Muscle layer of colon (tissue), 2 donors: ENCODE results near the gene TRAPPC5.

Experiments
- H3K27ac ChIP-seq: one replicate; pipeline ENCODE4 v1.7.0; 2013; ENCODE audit warnings: low read depth, mild to moderate bottlenecking, low read length, moderate library complexity
- H3K27me3 ChIP-seq, 2 donors: one replicate each; pipeline ENCODE4 v1.7.0; 2013; ENCODE audit warnings: low read length in 2 of 2, mild to moderate bottlenecking in 2 of 2; ENCODE audit not compliant: insufficient read depth in 2 of 2, control insufficient read depth in 1 of 2
- H3K36me3 ChIP-seq: one replicate; pipeline ENCODE4 v1.7.0; 2013; ENCODE audit warnings: mild to moderate bottlenecking, low read length; ENCODE audit not compliant: insufficient read depth
- H3K4me1 ChIP-seq: one replicate; pipeline ENCODE4 v1.7.0; 2013; ENCODE audit warnings: mild to moderate bottlenecking, low read length; ENCODE audit not compliant: insufficient read depth
- H3K4me3 ChIP-seq, 2 donors: one replicate each; pipeline ENCODE4 v1.7.0; 2013; ENCODE audit warnings: low read length in 2 of 2, low read depth in 1 of 2, mild to moderate bottlenecking in 1 of 2, moderate library complexity in 1 of 2
- H3K9ac ChIP-seq: one replicate; pipeline ENCODE4 v1.7.0; 2013; ENCODE audit warnings: low read length
- H3K9me3 ChIP-seq: one replicate; pipeline ENCODE4 v1.7.0; 2013; ENCODE audit warnings: mild to moderate bottlenecking, low read length
- donor health status: abdominal sarcoma.
- donor health status: Adenocarcinoma of cecum.

Gene TRAPPC5

GRCh38 chr19:7679771-7680605 is 645 bp upstream of the TRAPPC5 start:
- H3K36me3 ChIP-seq: peaks cover 5% of the 10 kb centered on the region
- peak overlapping the region in 1 of 2 donors; percentile 87 for H3K4me3 ChIP-seq
- no peak overlapping the region for H3K9ac ChIP-seq
- peaks cover 0 to 5% of the 10 kb centered on the region in 2 donors for H3K27me3 ChIP-seq
- no peak overlapping the region for H3K27ac ChIP-seq
- peaks cover 6% of the 10 kb centered on the region for H3K4me1 ChIP-seq
- no peaks in the 10 kb centered on the region for H3K9me3 ChIP-seq

DNA sequence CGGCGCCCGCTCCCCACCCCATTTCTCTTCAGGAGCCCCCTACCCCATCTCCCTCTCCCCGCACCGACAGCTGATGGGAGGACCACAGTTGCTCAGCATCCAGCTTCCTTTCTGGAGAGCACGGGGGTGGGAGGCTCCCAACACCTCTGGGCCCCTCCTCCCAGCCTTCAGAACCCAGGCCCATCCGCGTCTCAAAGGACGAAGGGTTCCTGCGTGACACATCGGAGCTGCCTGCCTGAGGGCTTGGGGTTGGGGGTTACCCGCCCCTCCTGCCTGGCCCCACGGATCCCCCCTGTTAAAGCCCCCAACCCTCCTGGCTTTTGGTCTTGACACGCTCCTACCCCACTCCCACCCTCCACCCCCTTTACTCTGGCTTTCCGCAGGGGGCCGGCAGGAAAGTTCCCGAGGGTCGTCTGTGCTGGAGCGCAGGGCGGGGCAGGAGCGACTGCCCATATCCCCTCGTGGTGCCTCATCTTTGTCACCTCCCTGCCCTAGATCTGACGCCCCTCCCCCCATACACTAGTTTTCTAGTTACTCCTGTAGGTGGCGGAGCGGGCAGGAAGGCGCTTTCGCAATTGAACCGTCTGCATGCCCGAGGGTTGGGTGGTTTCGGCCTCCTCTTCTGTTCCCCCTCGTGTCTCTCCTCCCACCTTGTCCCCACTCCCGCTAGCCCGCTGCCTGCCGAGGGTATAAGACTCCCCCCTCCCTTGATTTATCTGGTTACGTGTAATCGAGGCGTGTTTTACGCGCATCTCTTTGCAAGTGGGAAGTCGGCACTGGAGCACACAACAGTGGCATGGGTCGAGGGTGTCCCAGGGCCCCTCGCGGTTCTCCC is 924 bp downstream of the TRAPPC5 start:
- H3K27ac ChIP-seq: peak overlapping the region; percentile 87

DNA sequence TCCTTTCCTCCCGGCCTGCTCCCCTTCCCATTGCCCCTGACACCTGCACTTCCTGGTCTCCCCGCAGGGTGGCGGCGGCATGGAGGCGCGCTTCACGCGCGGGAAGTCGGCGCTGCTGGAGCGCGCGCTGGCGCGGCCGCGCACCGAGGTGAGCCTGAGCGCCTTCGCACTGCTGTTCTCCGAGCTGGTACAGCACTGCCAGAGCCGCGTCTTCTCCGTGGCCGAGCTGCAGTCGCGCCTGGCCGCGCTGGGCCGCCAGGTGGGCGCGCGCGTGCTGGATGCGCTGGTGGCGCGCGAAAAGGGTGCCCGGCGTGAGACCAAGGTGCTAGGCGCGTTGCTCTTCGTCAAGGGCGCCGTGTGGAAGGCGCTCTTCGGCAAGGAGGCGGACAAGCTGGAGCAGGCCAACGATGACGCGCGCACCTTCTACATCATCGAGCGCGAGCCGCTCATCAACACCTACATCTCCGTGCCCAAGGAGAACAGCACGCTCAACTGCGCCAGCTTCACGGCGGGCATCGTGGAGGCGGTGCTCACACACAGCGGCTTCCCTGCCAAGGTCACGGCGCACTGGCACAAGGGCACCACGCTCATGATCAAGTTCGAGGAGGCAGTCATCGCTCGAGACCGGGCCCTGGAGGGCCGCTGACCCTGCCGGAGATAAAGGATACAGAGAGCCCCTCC is 1.7 kb downstream of the TRAPPC5 start:
- peaks cover 5% of the 10 kb centered on the region for H3K36me3 ChIP-seq
- peaks cover 6% of the 10 kb centered on the region for H3K4me1 ChIP-seq
- peaks cover 0 to 5% of the 10 kb centered on the region in 2 donors for H3K27me3 ChIP-seq
- peak overlapping the region; percentile 84 for H3K9ac ChIP-seq
- H3K9me3 ChIP-seq: no peaks in the 10 kb centered on the region
- H3K4me3 ChIP-seq: peak overlapping the region; percentile 87 to 98
- peak overlapping the region; percentile 42 for H3K27ac ChIP-seq

More for the DNA sequence above, 924 bp downstream of the TRAPPC5 start:
- Histone ChIP-seq H3K9ac (peak overlapping the region; percentile 84), H3K4me3 (peak overlapping the region; percentile 87 to 98), H3K27me3 (peaks cover 0 to 5% of the 10 kb centered on the region in 2 donors), H3K9me3 (no peaks in the 10 kb centered on the region), H3K36me3 (peaks cover 5% of the 10 kb centered on the region), H3K4me1 (peaks cover 6% of the 10 kb centered on the region)

GRCh38 chr19:7685546-7686445 is 5.2 kb downstream of the TRAPPC5 start:
- Histone ChIP-seq H3K36me3 (peaks cover 5% of the 10 kb centered on the region), H3K4me1 (peaks cover 6% of the 10 kb centered on the region), H3K9ac (no peak overlapping the region), H3K27ac (no peak overlapping the region), H3K9me3 (no peaks in the 10 kb centered on the region), H3K27me3 (peaks cover 0 to 15% of the 10 kb centered on the region in 2 donors), H3K4me3 (no peak overlapping the region)

DNA sequence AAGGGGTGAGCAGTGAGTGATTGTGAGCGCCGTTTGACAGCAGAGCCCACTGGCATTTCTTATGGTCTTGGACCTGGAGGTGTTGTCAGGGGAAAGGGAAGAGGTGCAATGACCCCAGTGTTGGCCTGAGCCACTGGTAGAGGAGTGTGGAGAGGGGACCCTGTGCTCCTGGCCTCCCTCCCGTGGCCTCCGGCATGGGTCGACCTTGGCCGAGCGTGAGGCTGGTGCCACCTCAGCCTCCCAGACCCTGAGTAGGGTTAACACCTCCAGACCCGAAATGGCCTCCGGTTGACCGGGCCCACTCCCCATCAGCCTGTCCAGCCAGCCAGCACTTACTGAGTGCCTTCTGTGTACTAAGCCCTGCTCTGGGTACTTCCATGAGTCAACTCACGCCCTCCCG is 6.5 kb downstream of the TRAPPC5 start:
- peaks cover 0 to 15% of the 10 kb centered on the region in 2 donors for H3K27me3 ChIP-seq
- no peak overlapping the region for H3K9ac ChIP-seq
- H3K9me3 ChIP-seq: no peaks in the 10 kb centered on the region
- peaks cover 5% of the 10 kb centered on the region for H3K36me3 ChIP-seq
- peaks cover under 1% of the 10 kb centered on the region for H3K4me1 ChIP-seq
- H3K27ac ChIP-seq: no peak overlapping the region
- no peak overlapping the region for H3K4me3 ChIP-seq

DNA sequence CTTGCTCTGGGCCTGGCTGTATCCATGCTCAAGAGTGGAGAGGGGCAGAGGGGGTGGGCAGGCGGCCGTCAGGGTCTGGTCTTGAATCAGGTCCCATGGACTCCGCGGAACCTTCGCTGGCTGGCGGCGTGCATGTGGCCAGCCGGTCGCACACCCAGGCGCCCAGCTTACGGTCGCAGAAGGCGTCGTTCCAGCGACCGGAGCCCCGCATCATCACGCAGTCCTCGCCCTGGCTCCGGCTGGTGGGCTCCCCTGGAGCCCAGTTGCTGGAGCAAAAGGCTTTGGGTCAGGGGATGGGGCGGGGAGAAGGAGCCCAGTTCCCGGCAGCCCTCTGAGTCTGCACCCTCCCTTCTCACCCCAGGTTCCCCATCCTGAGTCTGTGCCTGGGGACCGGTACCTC is 8.5 kb downstream of the TRAPPC5 start:
- H3K4me3 ChIP-seq: no peak overlapping the region
- no peak overlapping the region for H3K9ac ChIP-seq
- H3K9me3 ChIP-seq: no peaks in the 10 kb centered on the region
- no peaks in the 10 kb centered on the region for H3K36me3 ChIP-seq
- H3K27me3 ChIP-seq: peaks cover 0 to 15% of the 10 kb centered on the region in 2 donors
- no peaks in the 10 kb centered on the region for H3K4me1 ChIP-seq
- H3K27ac ChIP-seq: no peak overlapping the region

DNA sequence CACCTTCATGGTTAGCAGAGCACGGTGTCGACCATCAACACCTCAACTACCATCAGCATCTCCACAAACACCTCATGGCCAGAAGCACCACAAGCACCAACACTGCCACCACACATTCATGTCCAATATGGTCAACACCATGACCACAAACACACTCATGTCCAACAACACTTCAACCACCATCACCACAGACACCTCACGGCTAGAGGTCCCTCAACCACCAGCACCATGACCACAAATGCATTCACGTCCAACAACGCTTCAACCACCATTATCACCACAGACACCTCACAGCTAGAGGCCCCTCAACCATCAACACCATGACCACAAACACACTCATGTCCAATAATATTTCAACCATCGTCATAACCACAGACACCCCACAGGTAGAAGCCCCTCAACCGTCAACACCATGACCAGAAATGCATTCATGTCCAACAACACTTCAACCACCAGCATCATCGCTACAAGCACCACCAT is 10.2 kb downstream of the TRAPPC5 start:
- H3K27ac ChIP-seq: no peak overlapping the region
- H3K9me3 ChIP-seq: no peaks in the 10 kb centered on the region
- no peaks in the 10 kb centered on the region for H3K36me3 ChIP-seq
- H3K4me1 ChIP-seq: no peaks in the 10 kb centered on the region
- no peak overlapping the region for H3K9ac ChIP-seq
- H3K4me3 ChIP-seq: no peak overlapping the region
- peaks cover 0 to 15% of the 10 kb centered on the region in 2 donors for H3K27me3 ChIP-seq

- H3K4me1 ChIP-seq: no peaks in the 10 kb centered on the region
- no peak overlapping the region for H3K27ac ChIP-seq
- no peaks in the 10 kb centered on the region for H3K36me3 ChIP-seq
- H3K4me3 ChIP-seq: no peak overlapping the region
- no peaks in the 10 kb centered on the region for H3K9me3 ChIP-seq
- H3K9ac ChIP-seq: no peak overlapping the region
- H3K27me3 ChIP-seq: peaks cover 0 to 15% of the 10 kb centered on the region in 2 donors
Observed at GRCh38 chr19:7691497-7691896, 10.9 kb downstream of the TRAPPC5 start.

- H3K4me1 ChIP-seq: no peaks in the 10 kb centered on the region
- no peak overlapping the region for H3K4me3 ChIP-seq
- H3K9ac ChIP-seq: no peak overlapping the region
- no peaks in the 10 kb centered on the region for H3K9me3 ChIP-seq
- no peak overlapping the region for H3K27ac ChIP-seq
- peaks cover 0 to 15% of the 10 kb centered on the region in 2 donors for H3K27me3 ChIP-seq
- H3K36me3 ChIP-seq: no peaks in the 10 kb centered on the region
Observed at GRCh38 chr19:7692417-7693088, 11.9 kb downstream of the TRAPPC5 start.

- no peaks in the 10 kb centered on the region for H3K36me3 ChIP-seq
Observed at GRCh38 chr19:7694499-7694898, 13.9 kb downstream of the TRAPPC5 start.

More at GRCh38 chr19:7694499-7694898, 13.9 kb downstream of the TRAPPC5 start:
- no peaks in the 10 kb centered on the region for H3K9me3 ChIP-seq
- H3K27ac ChIP-seq: no peak overlapping the region
- no peak overlapping the region for H3K9ac ChIP-seq
- H3K4me3 ChIP-seq: no peak overlapping the region
- H3K4me1 ChIP-seq: no peaks in the 10 kb centered on the region
- H3K27me3 ChIP-seq: peaks cover 0 to 25% of the 10 kb centered on the region in 2 donors
